ENCODE results near the gene CLDN12.
A peak's percentile ranks its signal among the peaks of the same experiment; 100 is the strongest.

The CLDN12 gene

DNA sequence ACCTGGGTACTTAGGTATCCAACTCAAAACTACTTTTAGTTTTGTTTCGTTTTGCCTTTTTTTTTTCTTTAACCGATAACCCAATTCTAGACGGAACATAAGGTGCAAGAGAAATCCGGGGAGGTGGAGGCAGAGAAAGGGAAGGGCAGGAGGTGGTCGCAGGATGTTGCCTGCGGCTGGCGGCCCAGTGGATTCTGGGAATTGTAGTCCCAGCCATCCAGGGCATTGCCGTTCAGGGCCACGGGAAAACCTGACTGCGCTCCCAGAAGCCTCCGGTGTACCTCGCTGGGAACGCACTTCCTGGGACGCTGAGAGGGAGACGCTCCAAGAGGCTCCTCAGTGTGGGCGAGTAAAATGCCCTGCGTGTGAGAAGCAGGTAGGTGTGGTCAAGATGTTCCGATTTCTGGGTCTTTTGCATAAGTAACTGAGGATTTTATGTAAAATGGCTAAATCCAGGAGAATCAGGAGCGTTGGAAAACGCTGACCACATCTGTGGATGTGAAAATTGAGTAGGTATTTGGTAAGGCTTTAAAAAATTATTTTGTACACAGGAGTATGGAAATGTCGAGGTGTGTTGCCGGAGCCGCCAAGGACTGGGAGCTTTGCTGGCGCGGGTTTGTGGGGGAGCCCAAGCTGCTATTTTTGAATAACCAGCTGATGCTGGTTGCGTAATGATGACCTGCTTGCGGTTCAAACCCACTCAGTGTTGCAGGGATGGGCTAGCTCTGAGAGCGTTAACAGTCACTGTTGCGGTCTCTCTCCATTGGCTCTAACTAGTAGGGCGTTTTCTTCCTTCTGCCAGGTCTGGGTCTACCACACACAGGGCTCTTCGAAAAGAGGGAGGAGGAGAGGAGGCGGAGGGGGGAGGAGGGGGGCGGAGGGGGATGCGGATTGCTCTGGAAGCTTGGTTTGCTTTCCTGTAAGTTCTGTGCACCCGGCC lies at the start of gene CLDN12:
TSS of gene CLDN12 (plus strand) at position 288 of the 940 bp plus-strand sequence. CDS start 9,216 bp downstream, outside the sequence.
- DNase-seq = peak; percentile 85

DNA sequence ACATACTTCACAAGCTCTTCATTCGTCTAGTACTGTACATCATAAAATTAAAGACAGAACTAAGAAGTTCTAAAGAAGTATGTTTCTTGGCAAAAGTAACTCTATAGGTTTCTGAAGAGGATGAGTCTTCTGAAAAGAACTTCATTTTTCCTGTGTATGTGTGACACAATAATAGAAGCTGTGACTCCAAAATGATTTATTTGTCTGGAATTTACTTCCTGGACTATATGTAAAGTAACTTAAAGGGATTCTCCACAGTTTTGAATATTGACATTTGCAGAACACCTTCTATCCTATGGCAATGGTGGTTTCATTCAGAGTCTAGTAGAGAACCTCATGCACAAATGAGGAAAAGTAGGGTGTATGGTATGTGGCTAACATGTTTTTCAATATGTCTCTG lies 19.8 kb upstream of the CLDN12 start:
- no peak for DNase-seq

DNA sequence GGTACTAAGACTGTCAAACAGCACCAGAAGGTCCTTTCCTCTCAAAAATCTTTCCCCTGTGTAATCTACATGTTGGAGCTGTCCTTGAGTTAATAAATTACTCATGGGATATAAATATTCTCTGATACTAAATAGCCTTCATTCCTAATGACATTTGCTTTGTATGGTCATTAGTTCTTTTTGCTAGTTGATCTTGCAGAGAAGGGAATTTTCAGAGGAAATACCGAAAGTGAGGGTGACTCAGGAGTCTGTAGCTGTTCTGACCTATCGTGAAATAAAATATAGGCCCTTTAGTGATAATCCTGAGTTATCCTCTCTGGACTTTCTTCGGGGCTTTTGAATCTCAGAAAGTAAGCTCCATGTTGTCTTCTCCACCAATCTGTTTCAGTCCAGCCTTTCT lies 19.4 kb upstream of the CLDN12 start:
- DNase-seq = no peak

DNA sequence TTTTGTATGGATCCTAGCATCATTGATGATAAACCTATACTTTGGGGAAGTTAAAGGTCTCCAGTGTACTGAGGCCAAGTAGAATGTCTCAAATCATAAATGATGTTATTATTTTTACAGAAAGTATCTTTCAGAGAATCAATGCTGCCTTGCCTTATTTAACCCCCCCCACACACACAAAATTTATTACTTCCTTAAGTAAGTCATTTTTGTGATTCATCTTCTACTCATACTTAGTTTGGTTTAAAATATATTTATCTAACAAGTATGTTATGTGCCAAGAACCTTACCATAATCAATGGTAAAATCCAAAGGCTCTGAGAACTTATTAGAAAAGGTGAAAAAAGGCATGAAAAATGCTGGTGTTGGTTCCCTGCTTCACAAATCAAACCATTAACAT lies 18.8 kb upstream of the CLDN12 start:
- no peak for DNase-seq

DNA sequence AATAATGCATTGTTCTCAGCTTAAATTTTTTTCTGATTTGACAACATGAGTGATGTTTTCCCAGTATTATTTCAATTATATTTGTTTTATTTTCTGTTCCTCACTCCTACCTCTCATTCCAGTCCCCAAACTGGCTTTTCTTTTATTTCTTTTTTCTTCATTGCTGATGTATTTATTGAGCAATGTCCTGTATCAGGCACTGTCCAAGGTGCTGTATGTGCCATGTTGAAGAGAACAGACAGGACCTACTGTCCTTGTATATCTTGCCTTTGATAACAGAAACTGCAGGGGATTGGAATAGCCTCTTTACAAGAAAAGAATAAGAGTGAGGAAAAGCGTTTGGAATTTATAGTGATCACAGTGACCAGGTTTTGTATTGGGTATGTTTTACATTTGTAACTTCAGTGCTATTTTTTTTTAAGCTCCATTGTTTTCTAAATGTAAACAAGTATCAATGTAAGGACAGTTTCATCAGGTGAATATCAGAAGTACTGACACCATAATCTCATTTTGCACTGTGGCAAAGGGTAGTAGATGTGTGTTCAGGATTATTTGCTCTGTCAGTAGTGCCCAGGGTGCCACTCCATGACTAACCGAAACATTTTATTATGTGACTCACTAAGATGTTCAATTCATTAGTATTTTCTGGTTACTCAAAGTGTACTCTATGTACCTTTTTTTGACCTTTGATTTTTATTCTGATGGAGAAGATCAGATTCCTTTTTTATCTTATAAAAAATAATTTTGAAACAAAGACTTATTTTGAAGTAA lies 15.6 kb upstream of the CLDN12 start:
- no peak for DNase-seq

DNA sequence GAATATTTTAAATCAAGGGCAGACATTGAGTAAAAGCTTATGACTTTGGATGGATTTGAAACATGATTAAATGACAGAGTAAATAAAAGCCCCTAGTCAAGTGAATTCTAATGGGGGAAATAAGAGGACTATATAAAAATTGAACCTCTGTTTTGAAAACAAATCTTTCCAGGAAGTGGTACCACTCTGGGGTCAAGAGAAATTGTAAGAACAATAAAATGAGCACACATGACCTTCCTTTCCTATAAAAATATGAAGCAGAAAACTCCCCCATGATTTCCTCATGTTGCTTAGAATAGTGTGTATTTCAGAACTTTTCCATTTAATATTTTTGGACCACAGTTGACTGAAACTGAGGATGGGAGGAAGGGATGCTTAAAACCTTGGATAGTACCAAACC lies 12.3 kb upstream of the CLDN12 start:
- no peak for DNase-seq

DNA sequence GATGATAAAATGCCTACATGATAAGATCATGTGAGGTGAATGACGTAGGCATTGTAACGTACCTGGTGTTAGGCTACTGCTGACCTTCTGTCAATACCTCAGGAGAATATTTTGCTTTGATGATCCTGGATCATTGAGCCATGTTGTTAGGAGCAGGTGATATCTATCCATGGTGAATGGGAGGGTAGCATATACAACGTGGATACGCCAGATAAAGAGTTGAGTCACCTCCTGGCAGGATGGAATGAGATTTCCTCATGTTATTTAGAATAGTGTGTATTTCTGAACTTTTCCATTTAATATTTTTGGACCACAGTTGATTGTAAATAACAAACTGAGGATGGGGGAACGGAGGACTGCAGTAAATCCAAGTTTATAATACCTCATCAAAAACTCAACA lies 11.8 kb upstream of the CLDN12 start:
- no peak for DNase-seq

DNA sequence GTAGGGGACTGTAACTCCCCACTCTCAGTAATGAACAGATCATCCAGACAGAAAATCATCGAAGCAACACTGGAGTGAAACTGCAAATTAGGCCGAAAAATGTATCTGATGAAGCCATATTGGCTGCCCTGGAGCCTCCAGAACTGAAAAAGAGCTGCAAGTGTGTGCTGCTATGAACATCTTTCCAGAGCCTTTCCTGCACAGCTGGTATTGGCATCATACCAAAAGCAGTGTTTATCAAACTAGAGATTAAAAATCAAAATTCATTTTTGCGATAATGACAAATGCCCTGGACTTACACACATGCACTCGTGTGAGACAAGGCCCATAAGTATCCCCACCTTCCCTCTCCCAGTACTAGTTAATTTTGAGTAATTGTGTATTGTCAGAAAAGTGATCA lies 6.8 kb upstream of the CLDN12 start:
- DNase-seq = no peak

DNA sequence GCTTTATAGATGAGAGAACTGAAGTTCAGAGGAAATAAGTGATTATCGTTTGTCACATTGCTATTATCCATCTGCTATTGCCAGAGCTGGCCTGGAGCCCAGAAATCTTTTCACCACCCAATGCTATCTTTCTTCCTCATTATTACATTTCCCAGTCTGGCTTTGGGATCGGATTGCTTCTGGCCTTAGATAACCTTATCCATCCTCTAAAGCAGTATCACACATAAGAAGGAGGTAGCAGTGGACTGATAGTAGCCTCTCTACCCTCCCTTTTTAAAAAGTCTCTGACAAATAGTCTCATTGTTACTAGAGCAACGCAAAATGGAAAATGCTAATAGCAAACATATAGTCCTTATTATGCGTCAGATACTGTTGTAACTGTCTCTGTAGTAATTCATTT lies 1.3 kb upstream of the CLDN12 start:
- DNase-seq = no peak

DNA sequence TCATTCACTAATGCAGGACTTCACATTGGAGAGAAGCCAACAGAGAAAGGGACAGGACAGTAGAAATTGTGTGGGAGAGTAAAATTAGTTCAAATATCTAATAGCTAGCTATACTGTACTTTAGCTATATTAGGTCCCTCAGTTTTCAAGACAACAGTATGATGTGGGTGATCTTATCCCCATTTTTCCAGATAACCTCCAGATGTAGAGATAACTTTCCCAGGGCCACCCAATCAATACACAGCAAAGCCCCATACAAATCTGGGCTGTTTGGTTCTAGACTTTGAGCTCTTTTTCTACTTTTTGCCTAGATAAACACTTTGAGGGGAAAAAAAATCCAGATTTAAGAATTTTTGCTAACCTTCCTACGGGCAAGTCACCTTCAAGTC lies 482 bp upstream of the CLDN12 start:
- DNase-seq = no peak

DNA sequence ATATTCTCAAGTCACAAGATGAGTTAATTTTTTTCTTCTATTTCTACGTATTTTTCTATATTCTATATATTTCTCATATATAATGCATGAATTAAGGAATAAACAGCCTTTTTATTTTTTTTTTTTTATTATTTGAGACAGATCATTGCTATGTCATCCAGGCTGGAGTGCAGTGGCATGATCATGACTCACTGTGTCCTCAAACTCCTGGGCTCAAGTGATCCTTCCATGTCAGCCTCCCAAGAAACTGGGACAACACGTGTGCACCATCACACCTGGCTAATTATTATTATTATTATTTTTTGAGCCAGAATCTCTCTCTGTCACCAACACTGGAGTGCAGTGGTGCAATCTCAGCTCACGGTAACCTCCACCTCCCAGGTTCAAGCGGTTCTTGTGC lies 1.5 kb downstream of the CLDN12 start:
- no peak for DNase-seq

DNA sequence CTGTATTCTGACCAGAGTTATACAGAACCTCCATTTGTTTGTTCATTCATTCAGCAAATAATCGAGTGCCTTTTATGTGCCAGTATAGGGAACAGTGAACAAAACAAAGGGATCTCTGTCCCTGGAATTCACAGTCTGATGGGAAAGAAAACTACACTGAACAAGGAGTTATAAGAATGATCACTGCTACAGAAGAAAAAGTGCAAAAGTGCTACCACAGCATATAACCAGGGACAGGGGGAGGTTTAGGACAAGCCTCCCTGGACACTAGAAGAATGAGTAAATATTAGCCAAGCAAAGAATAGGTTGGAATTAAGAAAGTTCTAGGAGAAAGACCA lies 4.2 kb downstream of the CLDN12 start:
- no peak for DNase-seq

DNA sequence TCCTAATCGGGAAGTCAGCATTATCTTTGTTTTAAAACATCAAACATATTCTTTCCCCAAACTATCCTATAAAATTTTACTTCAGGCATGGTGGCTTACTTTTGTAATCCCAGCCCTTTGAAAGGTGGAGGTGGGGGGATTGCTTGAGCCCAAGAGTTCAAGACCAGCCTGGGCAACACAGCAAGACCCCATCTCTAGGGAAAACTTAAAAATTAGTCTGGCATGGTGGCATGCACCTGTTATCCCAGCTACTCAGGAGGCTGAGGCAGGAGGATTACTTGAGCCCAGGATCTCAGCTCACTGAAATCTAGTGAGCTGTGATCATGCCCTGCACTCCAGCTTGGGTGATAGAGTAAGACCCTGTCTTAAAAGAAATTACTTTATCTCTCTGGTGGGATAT lies 4.9 kb downstream of the CLDN12 start:
- DNase-seq = no peak

DNA sequence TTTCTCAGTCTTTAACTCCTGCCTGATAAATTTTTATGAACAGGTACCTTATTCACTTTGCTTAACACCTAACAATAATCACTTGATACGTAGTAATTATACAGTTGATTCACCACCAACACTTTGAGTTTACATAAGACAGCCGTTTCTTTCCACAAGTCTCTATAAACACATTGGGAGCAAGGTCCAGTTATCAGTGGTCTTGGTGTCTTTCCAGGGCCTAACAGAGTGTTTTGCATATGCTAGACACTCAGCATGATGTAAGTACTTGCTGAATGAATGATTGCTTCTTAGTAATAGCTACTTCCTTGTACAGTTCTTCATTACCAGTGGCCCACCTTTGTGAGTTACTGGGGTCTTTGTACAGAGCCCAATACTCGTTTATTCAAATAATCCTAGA lies 6.4 kb downstream of the CLDN12 start:
- no peak for DNase-seq

DNA sequence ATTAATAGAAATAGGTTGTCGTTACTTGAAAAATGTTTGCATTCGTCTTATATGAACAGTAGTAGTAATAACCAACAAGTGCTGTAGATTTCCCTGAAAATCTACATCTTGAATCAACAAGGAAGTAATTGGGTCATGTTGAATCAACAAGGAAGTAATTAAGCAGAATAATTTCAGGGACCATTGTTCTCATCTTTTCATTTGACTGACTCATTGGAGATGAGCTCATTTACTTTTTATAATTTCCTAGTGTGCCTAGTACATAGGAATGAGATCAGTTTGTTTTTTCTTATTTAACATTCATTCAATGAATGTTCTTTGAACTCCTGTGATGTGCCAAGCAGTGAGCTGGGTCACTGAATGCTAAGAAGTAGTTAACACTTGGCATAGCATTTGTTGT lies 8.2 kb downstream of the CLDN12 start:
- DNase-seq = no peak

DNA sequence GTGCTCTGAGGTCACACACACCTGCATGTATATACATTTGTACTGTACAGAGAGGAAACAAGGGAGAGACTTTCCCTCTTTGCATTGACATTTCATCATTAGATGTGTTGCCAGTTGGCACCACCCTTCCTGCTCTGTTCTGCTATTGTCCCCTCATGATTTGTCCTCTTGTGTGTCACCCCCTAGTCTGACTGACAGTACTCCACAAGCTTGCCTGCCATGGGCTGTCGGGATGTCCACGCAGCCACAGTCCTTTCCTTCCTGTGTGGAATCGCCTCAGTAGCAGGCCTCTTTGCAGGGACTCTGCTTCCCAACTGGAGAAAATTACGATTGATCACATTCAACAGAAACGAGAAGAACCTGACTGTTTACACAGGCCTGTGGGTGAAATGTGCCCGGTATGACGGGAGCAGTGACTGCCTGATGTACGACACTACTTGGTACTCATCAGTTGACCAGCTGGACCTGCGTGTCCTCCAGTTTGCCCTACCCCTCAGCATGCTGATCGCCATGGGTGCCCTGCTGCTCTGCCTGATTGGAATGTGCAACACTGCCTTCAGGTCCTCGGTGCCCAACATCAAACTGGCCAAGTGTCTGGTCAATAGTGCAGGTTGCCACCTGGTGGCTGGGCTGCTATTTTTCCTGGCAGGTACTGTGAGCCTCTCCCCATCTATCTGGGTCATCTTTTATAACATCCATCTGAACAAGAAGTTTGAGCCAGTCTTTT lies 9.4 kb downstream of the CLDN12 start:
- DNase-seq = peak; percentile 15

DNA sequence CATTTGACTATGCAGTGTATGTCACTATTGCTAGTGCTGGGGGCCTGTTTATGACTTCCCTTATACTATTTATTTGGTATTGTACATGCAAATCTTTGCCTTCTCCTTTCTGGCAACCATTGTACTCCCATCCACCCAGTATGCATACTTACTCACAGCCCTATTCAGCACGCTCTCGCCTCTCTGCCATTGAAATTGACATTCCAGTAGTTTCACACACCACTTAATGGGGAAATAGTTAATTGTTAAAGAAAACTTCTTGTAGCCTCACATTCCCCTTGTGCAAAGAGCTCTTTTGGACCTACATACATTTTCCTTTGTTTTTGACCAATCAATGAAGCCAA lies 9.9 kb downstream of the CLDN12 start:
- no peak for DNase-seq

DNA sequence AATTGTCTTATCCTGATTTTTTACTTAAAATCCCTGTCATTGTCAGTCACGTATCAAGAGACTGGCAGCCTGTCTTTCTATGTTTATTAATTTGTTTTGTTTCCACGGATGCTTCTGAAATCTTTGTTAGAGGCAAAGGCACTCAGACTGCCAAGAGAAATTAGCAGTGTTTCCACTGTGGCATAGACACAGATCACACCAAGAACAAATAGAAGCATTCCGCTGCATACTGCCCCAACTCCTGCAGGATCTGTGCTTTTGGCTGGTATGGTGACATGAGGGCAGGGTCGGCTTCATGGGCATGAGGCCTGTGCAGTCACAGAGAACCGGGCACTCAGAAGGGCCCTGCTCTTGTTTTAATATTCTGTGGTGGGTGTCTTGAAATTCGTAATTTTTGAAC lies 18.4 kb downstream of the CLDN12 start:
- no peak for DNase-seq

DNA sequence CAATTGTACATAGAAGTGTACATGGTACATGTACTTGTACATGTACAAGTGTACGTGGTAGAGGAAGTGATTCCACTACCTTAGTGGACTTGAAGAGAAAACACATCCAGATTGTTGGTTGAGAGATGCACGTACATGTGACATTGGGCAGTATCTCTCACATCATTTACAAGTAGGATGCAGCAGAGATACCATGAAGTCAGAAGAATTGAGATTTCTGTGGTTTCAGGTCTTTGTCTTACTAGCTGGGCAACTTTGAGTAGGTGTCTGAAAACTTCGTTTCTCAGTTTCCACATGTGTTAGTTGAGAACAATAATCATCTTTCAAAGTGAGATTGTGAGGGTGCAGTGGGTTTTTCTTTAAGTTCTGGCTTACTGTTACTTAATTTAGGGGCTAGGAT lies 21.5 kb downstream of the CLDN12 start:
- peak; percentile 50 for DNase-seq

DNA sequence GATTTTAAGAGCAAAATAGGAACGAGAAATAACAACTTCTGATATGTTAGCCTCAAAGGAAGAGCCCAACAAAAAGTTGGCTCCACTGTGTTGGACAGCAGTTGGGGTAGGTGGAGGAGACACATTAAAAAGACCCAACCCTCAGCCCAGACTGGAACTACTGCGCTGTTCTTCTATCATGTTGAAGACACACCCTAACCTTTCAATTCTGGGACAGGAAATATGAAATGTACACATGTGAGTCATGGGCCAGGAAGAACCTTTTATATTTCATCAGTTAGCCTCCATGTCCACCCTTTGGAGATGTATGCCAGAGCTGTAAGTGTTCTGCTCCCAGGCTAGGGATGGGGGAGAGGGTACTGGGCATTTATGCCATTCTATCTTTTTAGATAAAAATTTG lies 22.1 kb downstream of the CLDN12 start:
- peak; percentile 32 for DNase-seq

DNA sequence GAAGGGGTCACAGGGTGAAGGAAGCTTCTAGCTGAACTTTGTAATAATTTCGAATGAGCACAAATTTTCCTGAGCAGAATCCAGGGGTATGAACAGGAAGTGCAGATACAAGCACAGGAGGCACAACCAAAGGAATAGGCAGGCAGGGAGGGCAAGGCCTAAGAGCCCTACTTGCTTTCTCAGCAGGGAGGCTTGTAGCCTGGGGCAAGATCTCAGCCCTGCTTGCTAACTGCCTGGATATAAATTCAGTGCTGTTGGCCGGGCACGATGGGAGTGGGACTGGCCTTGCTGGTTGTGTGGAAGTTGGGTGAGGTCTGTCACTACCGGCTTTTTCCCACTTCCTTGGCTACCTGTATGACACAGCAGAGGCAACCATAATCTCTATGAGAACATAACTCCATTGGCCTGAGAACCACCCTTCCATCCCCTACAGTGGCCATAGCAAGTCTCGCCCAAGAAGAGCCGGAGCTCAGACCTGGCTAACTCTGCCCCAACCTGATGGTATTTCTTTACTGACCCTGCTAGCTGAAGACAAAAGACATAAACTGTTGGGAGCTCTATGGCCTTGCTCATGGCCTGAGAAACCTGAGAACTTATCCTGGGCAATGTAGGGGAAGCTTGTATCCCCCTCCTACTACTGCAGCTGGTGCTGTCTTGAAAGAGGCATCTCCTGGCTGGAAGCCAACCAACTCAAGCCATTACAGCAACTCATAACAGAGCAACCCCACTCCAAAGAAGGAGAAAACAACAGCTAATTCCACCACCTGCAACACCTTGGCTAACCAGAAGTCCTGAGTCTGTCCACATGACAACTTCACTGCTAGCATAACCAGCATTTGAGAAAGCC lies 27.6 kb downstream of the CLDN12 start:
- DNase-seq = no peak

DNA sequence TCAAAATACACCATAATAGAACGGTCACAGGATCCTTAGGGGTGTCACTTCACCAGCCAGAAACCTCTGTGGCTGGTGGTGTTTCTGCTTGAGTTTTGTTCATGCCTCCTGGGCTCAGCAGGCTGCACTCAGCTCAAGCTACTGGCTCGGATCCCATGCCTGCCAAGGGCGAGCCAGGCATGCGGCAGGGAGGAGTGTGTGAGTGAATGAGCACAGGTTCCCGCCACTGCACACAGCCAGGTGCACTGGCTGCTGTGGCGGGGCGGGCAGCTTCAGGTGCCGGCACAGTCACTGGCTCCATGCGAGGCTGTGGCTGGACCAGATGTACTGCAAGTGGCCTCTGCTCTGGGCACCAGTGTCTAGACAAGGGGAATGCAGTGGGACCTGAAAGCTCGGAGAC lies 29.5 kb downstream of the CLDN12 start:
- DNase-seq = no peak

DNA sequence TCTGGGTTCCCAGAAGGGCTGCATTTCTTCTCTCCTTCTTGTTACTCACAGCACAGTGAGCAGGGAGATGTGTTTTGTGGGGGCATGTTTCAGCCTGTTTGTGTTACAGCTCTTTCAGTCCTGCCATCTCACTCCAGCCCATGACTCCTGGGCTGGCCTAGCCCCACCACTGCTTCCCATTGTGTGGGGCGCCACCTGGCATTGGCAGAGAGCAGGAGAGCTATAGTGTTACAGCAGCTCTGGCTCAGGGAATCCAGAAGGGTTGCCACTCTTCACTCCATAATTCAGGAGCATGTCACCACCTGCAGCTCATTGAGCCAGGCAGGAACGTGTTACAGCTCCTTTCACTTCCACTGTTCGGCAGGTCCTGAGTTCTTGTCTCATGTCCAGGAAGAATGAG lies 30.0 kb downstream of the CLDN12 start:
- no peak for DNase-seq

Measured in activated CD4-positive, alpha-beta T cell treated with anti-CD3 and anti-CD28 coated beads, Interleukin-2, Interleukin-6, amounts not matched to agents 100 ng/mL and 50 ng/mL, durations not matched to agents 16 hours and 8 hours (primary cell).